Neural cell (in vitro differentiated cells): ENCODE results near the gene TPP1. TPM values are rescaled to one million over a fixed set of nuclear protein-coding genes. Genes with fewer than 3 reads are reported as not detected.

ENCODE experiments used
- H2AFZ ChIP-seq: fragments of 200-600, 300-800 bp; sonication (generic), shearing (Covaris generic); 2 replicates; pipeline ENCODE4 v1.6.0; 2014; ENCODE audit warnings: low read depth, mild to moderate bottlenecking, antibody characterized with exemption, low read length, moderate library complexity
- H3F3A ChIP-seq: fragments of 200-600 bp; shearing (Covaris generic); 2 replicates; pipeline ENCODE4 v1.6.1; 2016; ENCODE audit warnings: mild to moderate bottlenecking, moderate library complexity, mixed read lengths, antibody characterized with exemption, low read length; ENCODE audit not compliant: insufficient read depth, poor library complexity, severe bottlenecking
- H3K27ac ChIP-seq: fragments of 200-600, 300-800 bp; sonication (generic), shearing (Covaris generic); 2 replicates; pipeline ENCODE4 v1.5.1; 2014; ENCODE audit warnings: mild to moderate bottlenecking, low read length, moderate library complexity
- H3K27me3 ChIP-seq: fragments of 300-800, 200-600 bp; sonication (generic), shearing (Covaris generic); 2 replicates; pipeline ENCODE4 v1.6.0; 2014; ENCODE audit warnings: mild to moderate bottlenecking, low read depth, low read length, moderate library complexity; ENCODE audit not compliant: insufficient read depth
- H3K36me3 ChIP-seq: fragments of 300-800, 200-600 bp; sonication (generic), shearing (Covaris generic); 2 replicates; pipeline ENCODE4 v1.5.1; 2014; ENCODE audit warnings: mild to moderate bottlenecking, antibody characterized with exemption, low read length, moderate library complexity; ENCODE audit not compliant: insufficient read depth
- H3K4me2 ChIP-seq: fragments of 300-800, 200-600 bp; sonication (generic), shearing (Covaris generic); 2 replicates; pipeline ENCODE4 v1.6.0; 2014; ENCODE audit warnings: mild to moderate bottlenecking, low read length
- H3K4me3 ChIP-seq: fragments of 300-800, 200-600 bp; sonication (generic), shearing (Covaris generic); 2 replicates; pipeline ENCODE4 v1.5.1; 2014; ENCODE audit warnings: mild to moderate bottlenecking, low read length, moderate library complexity
- H3K79me2 ChIP-seq: fragments of 200-600 bp; shearing (Covaris generic); replicated peaks from 2 replicates; pipeline ENCODE4 v1.6.0; 2014; ENCODE audit warnings: mild to moderate bottlenecking, low read length, moderate library complexity; ENCODE audit not compliant: insufficient read depth
- H3K9ac ChIP-seq: fragments of 300-800, 200-600 bp; sonication (generic), shearing (Covaris generic); 2 replicates; pipeline ENCODE4 v1.6.1; 2016; ENCODE audit warnings: mild to moderate bottlenecking, low read length, mixed read lengths
- H3K9me2 ChIP-seq: fragments of 200-600 bp; shearing (Covaris generic); 2 replicates; pipeline ENCODE4 v1.6.1; 2016; ENCODE audit warnings: mild to moderate bottlenecking, low read length, mixed read lengths; ENCODE audit not compliant: insufficient read depth
- H3K9me3 ChIP-seq: fragments of 200-600, 300-800 bp; sonication (generic), shearing (Covaris generic); 2 replicates; pipeline ENCODE4 v1.6.1; 2016; ENCODE audit warnings: mild to moderate bottlenecking, mixed run types, low read length, moderate library complexity, mixed read lengths
- H4K20me1 ChIP-seq: fragments of 200-600 bp; shearing (Covaris generic); 2 replicates; pipeline ENCODE4 v1.6.1; 2016; ENCODE audit warnings: mild to moderate bottlenecking, mixed run types; ENCODE audit not compliant: insufficient read depth
- EP300 ChIP-seq: fragments of 450-650 bp; conservative IDR thresholded peaks from 2 replicates; pipeline ENCODE4 v1.6.1; 2014; ENCODE audit warnings: antibody characterized with exemption, mild to moderate bottlenecking, moderate library complexity; ENCODE audit not compliant: poor library complexity, severe bottlenecking
- EZH2 ChIP-seq: fragments of 200-600, 300-800 bp; shearing (Covaris generic), sonication (generic); IDR thresholded peaks from 2 replicates; pipeline ENCODE4 v1.6.1; 2014; ENCODE audit warnings: antibody characterized with exemption, low read length, borderline replicate concordance, mild to moderate bottlenecking; ENCODE audit not compliant: insufficient read depth, poor library complexity, severe bottlenecking
- MXI1 ChIP-seq: fragments of 450-650 bp; conservative IDR thresholded peaks from 2 replicates; pipeline ENCODE4 v1.6.1; 2014; ENCODE audit warnings: antibody characterized with exemption, mild to moderate bottlenecking; ENCODE audit not compliant: poor library complexity, severe bottlenecking
- POLR2AphosphoS5 ChIP-seq: IDR thresholded peaks from 2 replicates; pipeline ENCODE4 v1.6.1; 2012
- RAD21 ChIP-seq: fragments of 450-650 bp; conservative IDR thresholded peaks from 2 replicates; pipeline ENCODE4 v1.6.1; 2014; ENCODE audit warnings: antibody characterized with exemption, mild to moderate bottlenecking, moderate library complexity
- REST ChIP-seq: IDR thresholded peaks from 2 replicates; pipeline ENCODE4 v1.6.1; 2012; ENCODE audit warnings: borderline replicate concordance
- SMC3 ChIP-seq: fragments of 450-650 bp; conservative IDR thresholded peaks from 2 replicates; pipeline ENCODE4 v1.6.1; 2014; ENCODE audit warnings: antibody characterized with exemption, mild to moderate bottlenecking, moderate library complexity; ENCODE audit not compliant: poor library complexity
- TAF1 ChIP-seq: IDR thresholded peaks from 2 replicates; pipeline ENCODE4 v1.6.1; 2012; ENCODE audit warnings: low read depth
- polyA plus RNA-seq: library from polyadenylated mRNA; depleted of rRNA; stranded (reverse); fragments of >200 nt; gene quantifications from 2 replicates; pipeline ENCODE4 v1.2.3, GENCODE V29; 2014
- TF ChIP-seq, protein P1 (sequence below): fragments of 450-650 bp; IDR thresholded peaks from 2 replicates; pipeline ENCODE4 v1.5.1; 2014; ENCODE audit warnings: antibody characterized with exemption, mild to moderate bottlenecking, moderate library complexity; ENCODE audit not compliant: poor library complexity, severe bottlenecking

The TPP1 gene
- polyA plus RNA-seq, 1 donor from 2014 or later = 3.8 TPM

DNA sequence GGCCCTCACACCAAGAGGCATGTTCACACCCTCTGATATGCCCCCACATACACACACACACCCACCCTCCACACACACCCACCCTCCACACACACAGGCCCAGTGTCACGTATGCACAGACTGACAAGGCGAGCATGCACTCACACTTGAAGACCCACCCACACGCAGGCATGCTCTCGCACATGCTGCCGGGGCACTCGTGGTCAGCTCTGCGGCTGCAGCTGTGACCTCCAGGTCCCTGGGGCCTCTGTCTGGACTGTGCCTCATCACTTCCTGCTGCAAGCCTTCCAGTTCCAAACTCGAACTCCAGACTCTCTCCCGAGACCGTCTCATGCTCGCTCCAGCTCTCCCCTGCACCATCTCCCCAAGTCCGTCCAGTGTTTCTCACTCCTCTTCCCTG, 26.8 kb upstream of the TPP1 start:
- H3K79me2 ChIP-seq = peaks cover 86% of the 10 kb centered on the region
- H3K27ac ChIP-seq = no peak overlapping the region
- no peak overlapping the region for H3K4me2 ChIP-seq
- H3K4me3 ChIP-seq = peak overlapping the region; percentile 35
- no peak for TF ChIP-seq EP300
- TF ChIP-seq SMC3 = no peak
- TF ChIP-seq MXI1 = no peak
- TF ChIP-seq RAD21 = no peak
- TF ChIP-seq POLR2AphosphoS5 = no peak
- no peak for TF ChIP-seq REST
- no peak for TF ChIP-seq TAF1
- no peak for TF ChIP-seq EZH2
- H3K9me3 ChIP-seq = no peaks in the 10 kb centered on the region
- H3K9me2 ChIP-seq = no peaks in the 10 kb centered on the region
- peak overlapping the region; percentile 11 for H3K9ac ChIP-seq
- no peak overlapping the region for H2AFZ ChIP-seq
- H3K36me3 ChIP-seq = no peaks in the 10 kb centered on the region
- H3K27me3 ChIP-seq = no peaks in the 10 kb centered on the region
- H3F3A ChIP-seq = no peaks in the 10 kb centered on the region
- peaks cover 71% of the 10 kb centered on the region for H4K20me1 ChIP-seq

- H3K27me3 ChIP-seq = no peaks in the 10 kb centered on the region
- peaks cover 81% of the 10 kb centered on the region for H3K79me2 ChIP-seq
- no peak overlapping the region for H3K4me2 ChIP-seq
- H3K9me2 ChIP-seq = no peaks in the 10 kb centered on the region
- H4K20me1 ChIP-seq = peaks cover 79% of the 10 kb centered on the region
- H3K4me3 ChIP-seq = no peak overlapping the region
- no peak overlapping the region for H3K9ac ChIP-seq
- no peak for TF ChIP-seq POLR2AphosphoS5
- no peak for TF ChIP-seq MXI1
- no peak for TF ChIP-seq EP300
- TF ChIP-seq SMC3 = no peak
- no peak for TF ChIP-seq RAD21
- TF ChIP-seq REST = no peak
- TF ChIP-seq EZH2 = no peak
- TF ChIP-seq, protein P1, sequence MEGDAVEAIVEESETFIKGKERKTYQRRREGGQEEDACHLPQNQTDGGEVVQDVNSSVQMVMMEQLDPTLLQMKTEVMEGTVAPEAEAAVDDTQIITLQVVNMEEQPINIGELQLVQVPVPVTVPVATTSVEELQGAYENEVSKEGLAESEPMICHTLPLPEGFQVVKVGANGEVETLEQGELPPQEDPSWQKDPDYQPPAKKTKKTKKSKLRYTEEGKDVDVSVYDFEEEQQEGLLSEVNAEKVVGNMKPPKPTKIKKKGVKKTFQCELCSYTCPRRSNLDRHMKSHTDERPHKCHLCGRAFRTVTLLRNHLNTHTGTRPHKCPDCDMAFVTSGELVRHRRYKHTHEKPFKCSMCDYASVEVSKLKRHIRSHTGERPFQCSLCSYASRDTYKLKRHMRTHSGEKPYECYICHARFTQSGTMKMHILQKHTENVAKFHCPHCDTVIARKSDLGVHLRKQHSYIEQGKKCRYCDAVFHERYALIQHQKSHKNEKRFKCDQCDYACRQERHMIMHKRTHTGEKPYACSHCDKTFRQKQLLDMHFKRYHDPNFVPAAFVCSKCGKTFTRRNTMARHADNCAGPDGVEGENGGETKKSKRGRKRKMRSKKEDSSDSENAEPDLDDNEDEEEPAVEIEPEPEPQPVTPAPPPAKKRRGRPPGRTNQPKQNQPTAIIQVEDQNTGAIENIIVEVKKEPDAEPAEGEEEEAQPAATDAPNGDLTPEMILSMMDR = no peak
- H3K27ac ChIP-seq = no peak overlapping the region
- no peaks in the 10 kb centered on the region for H3K36me3 ChIP-seq
- H3F3A ChIP-seq = no peaks in the 10 kb centered on the region
- no peaks in the 10 kb centered on the region for H3K9me3 ChIP-seq
- no peak overlapping the region for H2AFZ ChIP-seq
These were observed 23.7 kb upstream of the TPP1 start for GRCh38 chr11:6642957-6643356.
